ENCODE data around the gene ZFP14. TPM values are rescaled to one million over a fixed set of nuclear protein-coding genes. Genes with fewer than 3 reads are reported as not detected.

The ZFP14 gene
- total RNA-seq (2022; extraction: Qiagen RNA extraction; ENCODE audit: low read depth), result 2.2 to 2.8 TPM (median 2.4 TPM) in 5 replicates

DNA sequence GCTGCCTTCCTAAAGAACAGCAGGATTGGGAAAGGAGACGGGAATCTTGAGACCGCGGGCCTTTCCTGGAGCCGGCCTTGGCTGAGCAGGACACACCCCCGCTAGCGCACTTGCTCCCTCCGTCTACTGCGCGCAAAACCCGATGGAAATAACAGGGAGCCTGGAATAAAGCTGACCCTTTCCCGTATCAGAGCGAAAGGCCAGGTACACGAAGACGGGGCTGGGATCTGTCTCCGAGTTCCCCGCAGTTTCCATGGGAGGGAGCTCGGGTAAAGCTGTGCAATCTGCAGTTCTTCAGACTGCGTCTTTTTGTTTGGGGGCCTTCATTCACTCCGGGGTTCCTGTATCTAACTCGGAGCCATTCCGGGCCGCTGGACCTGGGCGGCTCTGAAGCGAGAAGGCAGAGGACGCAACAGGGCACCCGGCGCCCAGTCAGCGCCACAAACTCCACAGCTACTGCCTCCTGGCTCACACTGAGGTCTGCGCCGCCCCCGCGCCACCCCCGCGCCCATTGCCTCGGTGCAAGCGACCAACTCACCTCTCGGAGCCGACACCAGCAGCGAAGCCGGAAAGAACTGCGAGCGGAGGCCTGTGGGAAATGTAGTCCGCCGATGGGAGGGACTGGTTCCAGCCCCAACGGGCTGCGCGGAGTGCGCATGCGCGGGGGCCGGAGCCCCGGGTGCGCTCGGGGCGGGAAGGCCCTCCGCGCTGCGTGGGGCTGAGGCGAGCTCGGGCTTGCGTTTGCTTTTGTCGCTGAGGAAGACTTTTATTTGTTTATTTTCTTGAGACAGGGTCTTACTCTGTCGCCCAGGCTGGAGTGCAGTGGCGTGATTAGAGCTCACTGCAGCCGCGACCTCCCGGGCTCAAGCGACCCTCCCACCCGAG lies at the start of gene ZFP14:
Gene ZFP14 (minus strand): TSS at position 577 of the 885 bp plus-strand sequence. CDS start 11,309 bp downstream, outside the sequence.

GRCh38 chr19:36418287-36419001 lies 39.4 kb upstream of the ZFP14 start, which contains the start of gene ZFP82:
Gene ZFP82, minus strand, starts transcription at chr19:36418644. Its CDS starts 8,855 bp downstream, at chr19:36409789.

Other genes with a start within 250 kb of the ZFP14 start
- 1,446 to 2,206 TPM (median 2,101 TPM) in 5 replicates for gene CAPNS1, start 239.1 kb downstream of the ZFP14 start, total RNA-seq (2022; extraction: Qiagen RNA extraction; ENCODE audit: low read depth)
- not detected in 5 replicates for gene COX7A1, start 226.8 kb downstream of the ZFP14 start, total RNA-seq (2022; extraction: Qiagen RNA extraction; ENCODE audit: low read depth)
- 3.9 to 4.8 TPM (median 4.0 TPM) in 5 replicates for gene ZNF565, start 164.5 kb downstream of the ZFP14 start, total RNA-seq (2022; extraction: Qiagen RNA extraction; ENCODE audit: low read depth)
- gene ZNF146, start 164.1 kb downstream of the ZFP14 start, total RNA-seq (2022; extraction: Qiagen RNA extraction; ENCODE audit: low read depth), result 118 to 190 TPM (median 125 TPM) in 5 replicates
- 1.9 to 2.8 TPM (median 2.3 TPM) in 5 replicates for gene ZFP82, start 39.4 kb upstream of the ZFP14 start, total RNA-seq (2022; extraction: Qiagen RNA extraction; ENCODE audit: low read depth)
- gene ZNF566, start 110.4 kb upstream of the ZFP14 start, total RNA-seq (2022; extraction: Qiagen RNA extraction; ENCODE audit: low read depth), result 8.4 to 10.4 TPM (median 9.5 TPM) in 5 replicates
- gene ZNF260, start 149.1 kb upstream of the ZFP14 start, total RNA-seq (2022; extraction: Qiagen RNA extraction; ENCODE audit: low read depth), result 6.3 to 13.8 TPM (median 6.8 TPM) in 5 replicates
- gene ZNF529, start 194.1 kb upstream of the ZFP14 start, total RNA-seq (2022; extraction: Qiagen RNA extraction; ENCODE audit: low read depth), result 2.5 to 2.9 TPM (median 2.7 TPM) in 5 replicates
- 0.03 to 0.05 TPM in 2 of 5 replicates, not detected in the others for gene ZNF382, start 226.1 kb upstream of the ZFP14 start, total RNA-seq (2022; extraction: Qiagen RNA extraction; ENCODE audit: low read depth)